A549 (cell line): ENCODE measurements around the gene ARL15. TPM values are rescaled to one million over a fixed set of nuclear protein-coding genes. Genes with fewer than 3 reads are reported as not detected.
A peak's percentile ranks its signal among the peaks of the same experiment; 100 is the strongest.

Experiments used
- ATAC-seq, 2 experiments: fragments of 200-7000 bp in 1 of 2; fragments of >200 bp in 1 of 2; cut with Nextera tagmentation in 1 of 2; cut with Tn5 transposase in 1 of 2; 3 replicates each; pipeline versions ENCODE4 v1.8.0 to v1.9.1; 2018 to 2020; ENCODE audit warnings: mild to moderate bottlenecking in 1 of 2, moderate library complexity in 1 of 2
- CTCF ChIA-PET: fragments of 300-600 bp; sonication (Branson Sonifier 250); formaldehyde crosslinking; extraction: SDS; loops from one replicate; lab custom pipeline; 2021; ENCODE audit warnings: antibody characterized with exemption, inconsistent platforms; lab: Yijun Ruan, JAX
- POLR2A ChIA-PET: fragments of 350-600 bp; formaldehyde crosslinking; extraction: SDS; loops from one replicate; lab custom pipeline; 2021; ENCODE audit warnings: antibody characterized with exemption, inconsistent platforms; lab: Yijun Ruan, JAX
- DNase-seq, 2 experiments: peaks; one replicate each; pipeline versions ENCODE4 v3.0.0 to v3.0.0-alpha.2; 2011 to 2016; ENCODE audit warnings: low read depth in 1 of 2, low spot score in 1 of 2
- FAIRE-seq: peaks from 2 replicates; lab custom pipeline; 2011; peaks lifted over from hg19 to GRCh38; lab: Jason Lieb, UNC
- H3K27ac ChIP-seq, 2 experiments: fragments of >200 bp; sonication (Bioruptor Twin); formaldehyde crosslinking; 3 replicates each; pipeline ENCODE4 v1.5.1; 2016 to 2017
- H3K4me1 ChIP-seq: fragments of >200 bp; sonication (Bioruptor Twin); formaldehyde crosslinking; 3 replicates; pipeline ENCODE4 v1.6.1; 2016
- H3K4me2 ChIP-seq: fragments of >200 bp; sonication (Bioruptor Twin); formaldehyde crosslinking; 3 replicates; pipeline ENCODE4 v1.6.1; 2016
- H3K4me3 ChIP-seq: fragments of >200 bp; sonication (Bioruptor Twin); formaldehyde crosslinking; 3 replicates; pipeline ENCODE4 v1.5.1; 2016
- H3K9me3 ChIP-seq: fragments of >200 bp; sonication (Bioruptor Twin); formaldehyde crosslinking; 3 replicates; pipeline ENCODE4 v1.6.1; 2016
- CBX2 ChIP-seq: fragments of 200-600 bp; sonication (generic); IDR thresholded peaks from 2 replicates; pipeline ENCODE4 v1.6.1; 2016; ENCODE audit warnings: low read depth, mild to moderate bottlenecking, borderline replicate concordance
- CBX8 ChIP-seq: fragments of 200-600 bp; sonication (generic); IDR thresholded peaks from 2 replicates; pipeline ENCODE4 v1.6.1; 2016
- CEBPB ChIP-seq, 2 experiments: fragments of >200 bp in 1 of 2; sonication (Bioruptor Twin) in 1 of 2; formaldehyde crosslinking in 1 of 2; IDR thresholded peaks; 2 replicates each; pipeline ENCODE4 v1.6.1; 2012 to 2016
- EHMT2 ChIP-seq: fragments of 200-600 bp; sonication (generic); IDR thresholded peaks from 2 replicates; pipeline ENCODE4 v1.6.1; 2016; ENCODE audit warnings: antibody characterized with exemption, low read depth, mild to moderate bottlenecking, moderate library complexity
- FOSL2 ChIP-seq, 2 experiments: fragments of 450-650 bp in 1 of 2; fragments of >200 bp in 1 of 2; sonication (Bioruptor Twin) in 1 of 2; formaldehyde crosslinking; IDR thresholded peaks; 2 replicates each; pipeline versions ENCODE4 v1.5.0 to v1.6.1; 2016 to 2020; ENCODE audit warnings: mild to moderate bottlenecking in 1 of 2, moderate library complexity in 1 of 2
- GATA3 ChIP-seq: IDR thresholded peaks from 2 replicates; pipeline ENCODE4 v1.6.1; 2012; ENCODE audit warnings: borderline replicate concordance
- HOXB5 ChIP-seq: fragments of 250-450 bp; sonication (Bioruptor Pico); IDR thresholded peaks from 2 replicates; pipeline ENCODE4 v1.5.0; 2020; ENCODE audit warnings: mild to moderate bottlenecking, moderate library complexity
- JUN ChIP-seq, 2 experiments: fragments of >200 bp; sonication (Bioruptor Twin); formaldehyde crosslinking; IDR thresholded peaks; 2 replicates in 1 of 2; 3 replicates in 1 of 2; pipeline ENCODE4 v1.6.1; 2016 to 2017
- KDM1A ChIP-seq: fragments of 200-600 bp; sonication (generic); IDR thresholded peaks from 2 replicates; pipeline ENCODE4 v1.6.1; 2016; ENCODE audit warnings: low read depth, mild to moderate bottlenecking
- KDM5A ChIP-seq: fragments of 200-600 bp; sonication (generic); IDR thresholded peaks from 2 replicates; pipeline ENCODE4 v1.6.1; 2016; ENCODE audit warnings: antibody characterized with exemption, mild to moderate bottlenecking
- MAFK ChIP-seq: fragments of 450-650 bp; IDR thresholded peaks from 2 replicates; pipeline ENCODE4 v1.6.1; 2014; ENCODE audit not compliant: partially characterized antibody
- MAX ChIP-seq: IDR thresholded peaks from 2 replicates; pipeline ENCODE4 v1.6.1; 2012
- PBX3 ChIP-seq: IDR thresholded peaks from 2 replicates; pipeline ENCODE4 v1.6.1; 2012
- POLR2A ChIP-seq: IDR thresholded peaks from 2 replicates; pipeline ENCODE4 v1.6.1; 2012; ENCODE audit warnings: mild to moderate bottlenecking, low read length
- RAD21 ChIP-seq, 2 experiments: fragments of >200 bp in 1 of 2; sonication (Bioruptor Twin) in 1 of 2; formaldehyde crosslinking in 1 of 2; IDR thresholded peaks in 1 of 2; conservative IDR thresholded peaks in 1 of 2; 2 replicates in 1 of 2; 3 replicates in 1 of 2; pipeline ENCODE4 v1.6.1; 2012 to 2018; ENCODE audit warnings: inconsistent platforms in 1 of 2
- RARB ChIP-seq: fragments of 250-450 bp; sonication (Bioruptor Pico); IDR thresholded peaks from 2 replicates; pipeline ENCODE4 v1.8.0; 2021; ENCODE audit warnings: mild to moderate bottlenecking, moderate library complexity
- REST ChIP-seq: fragments of 200-600 bp; sonication (generic); IDR thresholded peaks from 2 replicates; pipeline ENCODE4 v1.6.1; 2016; ENCODE audit warnings: antibody characterized with exemption, mild to moderate bottlenecking, moderate library complexity
- TFCP2L1 ChIP-seq: fragments of 250-450 bp; sonication (Bioruptor Pico); IDR thresholded peaks from 2 replicates; pipeline ENCODE4 v1.5.0; 2021; ENCODE audit warnings: mild to moderate bottlenecking
- ZC3H11A ChIP-seq: fragments of 450-650 bp; IDR thresholded peaks from 2 replicates; pipeline ENCODE4 v1.6.1; 2014; ENCODE audit warnings: antibody characterized with exemption, mild to moderate bottlenecking
- ZFP36 ChIP-seq: fragments of 450-650 bp; IDR thresholded peaks from 2 replicates; pipeline ENCODE4 v1.6.1; 2014; ENCODE audit warnings: borderline replicate concordance; ENCODE audit not compliant: partially characterized antibody
- WGBS: methylation state at CpG from one replicate; pipeline ENCODE4 v1.1.6; 2017; ENCODE audit errors: missing lambda C conversion rate; 5-methylcytosine and 5-hydroxymethylcytosine counted together
- polyA plus RNA-seq, 4 experiments: library from polyadenylated mRNA; depleted of rRNA in 3 of 4; stranded (reverse); fragments of >200 nt; fragmentation: RNase III in 1 of 4; extraction: RNeasy Plus Mini Kit Qiagen cat#74134 plus additional on column Dnase treatment in 1 of 4; gene quantifications; 2 replicates in 3 of 4; 3 replicates in 1 of 4; pipeline ENCODE4 v1.2.3, GENCODE V29; 2011 to 2017

The ARL15 gene
- polyA plus RNA-seq, 2 of the 4 experiments (the other 2 are of a cell fraction), result 11.8 to 12.1 TPM

- H3K27ac ChIP-seq, result peak overlapping the region; percentile 83 to 89; a peak in 4 of 6 replicates
These were observed 1.1 kb downstream of the ARL15 start for GRCh38 chr5:54309276-54309675.

GRCh38 chr5:54307583-54307982 lies 2.8 kb downstream of the ARL15 start:
- H3K4me2 ChIP-seq, result no peak overlapping the region
- ChIA-PET POLR2A (no interaction called here), CTCF (interaction anchor here (1.8 kb wide), 1 partner anchor 64 kb away, joined by 6 read pairs; no protein-coding TSS in a partner anchor)
- DNase-seq (no peak), ATAC-seq (no peak), FAIRE-seq (no peak)
- no peak for TF ChIP-seq CBX2
- no peak for TF ChIP-seq PBX3
- TF ChIP-seq FOSL2 (IDR thresholded peaks at IDR 0.05), result no peak
- no peak for TF ChIP-seq FOSL2 (CRISPR knock-in tag; IDR thresholded peaks at IDR 0.05)
- TF ChIP-seq RAD21 (conservative IDR thresholded peaks at IDR 0.05 in 1 of 2, IDR thresholded peaks at IDR 0.05 in 1 of 2), result no peak
- no peaks in the 10 kb centered on the region for H3K9me3 ChIP-seq
- H3K4me3 ChIP-seq, result no peak overlapping the region
- 88% methylated on average over 3 of the region's 3 CpGs for WGBS
- no peak overlapping the region for H3K27ac ChIP-seq
- H3K4me1 ChIP-seq, result peaks cover 13% of the 10 kb centered on the region; the same call in 1 of the 3 replicates

More at GRCh38 chr5:54309276-54309675, 1.1 kb downstream of the ARL15 start:
- DNase-seq (no peak), ATAC-seq (no peak), FAIRE-seq (no peak)
- Histone ChIP-seq H3K9me3 (no peaks in the 10 kb centered on the region), H3K4me3 (peak overlapping the region; percentile 86), H3K4me2 (peak overlapping the region; percentile 84), H3K4me1 (peaks cover 13% of the 10 kb centered on the region; the same call in 1 of the 3 replicates)
- CTCF ChIA-PET, result interaction anchor here (0.9 to 1.0 kb wide), 2 partner anchors 65 to 208 kb away, joined by 3 read pairs; partner anchors contain the start of gene SNX18
- WGBS, result 48% methylated on average over 10 of the region's 10 CpGs
- POLR2A ChIA-PET, result interaction anchor here (3.1 kb wide), 1 partner anchor 110 kb away, joined by 21 read pairs; no protein-coding TSS in a partner anchor
- no peak for TF ChIP-seq MAX
- TF ChIP-seq MAFK, result no peak
- TF ChIP-seq POLR2A, result no peak
- no peak for TF ChIP-seq GATA3
- TF ChIP-seq RARB (CRISPR knock-in tag), result no peak
- TF ChIP-seq REST, result no peak
- TF ChIP-seq HOXB5 (CRISPR knock-in tag), result no peak
- TF ChIP-seq ZC3H11A, result no peak
- no peak for TF ChIP-seq EHMT2
- TF ChIP-seq TFCP2L1, result no peak
- TF ChIP-seq ZFP36, result no peak
- TF ChIP-seq JUN (IDR thresholded peaks at IDR 0.05), result no peak
- TF ChIP-seq CEBPB (IDR thresholded peaks at IDR 0.05), result no peak

- no peaks in the 10 kb centered on the region for H3K9me3 ChIP-seq
- WGBS, result 85% methylated on average over 1 of the region's 1 CpG
- TF ChIP-seq KDM5A (no peak), KDM1A (no peak), CBX8 (no peak)
- no peak overlapping the region for H3K4me2 ChIP-seq
- ATAC-seq, result no peak
- DNase-seq, result no peak
- ChIA-PET CTCF (interaction anchor here (1.8 kb wide), 1 partner anchor 63 kb away, joined by 6 read pairs; no protein-coding TSS in a partner anchor), POLR2A (no interaction called here)
- no peak for FAIRE-seq
- no peak overlapping the region for H3K27ac ChIP-seq
- peaks cover 13% of the 10 kb centered on the region; the same call in 1 of the 3 replicates for H3K4me1 ChIP-seq
- H3K4me3 ChIP-seq, result no peak overlapping the region
These were observed 3.5 kb downstream of the ARL15 start for GRCh38 chr5:54306893-54307292.
